ENCODE data around the gene CDC73. TPM values are rescaled to one million over a fixed set of nuclear protein-coding genes. Genes with fewer than 3 reads are reported as not detected.

CDC73 gene
- total and polyA plus RNA-seq, 2 of the 13 experiments (the other 11 are each of a cell fraction or from before 2014, with no cell fraction given): 20.2 to 26.3 TPM

DNA sequence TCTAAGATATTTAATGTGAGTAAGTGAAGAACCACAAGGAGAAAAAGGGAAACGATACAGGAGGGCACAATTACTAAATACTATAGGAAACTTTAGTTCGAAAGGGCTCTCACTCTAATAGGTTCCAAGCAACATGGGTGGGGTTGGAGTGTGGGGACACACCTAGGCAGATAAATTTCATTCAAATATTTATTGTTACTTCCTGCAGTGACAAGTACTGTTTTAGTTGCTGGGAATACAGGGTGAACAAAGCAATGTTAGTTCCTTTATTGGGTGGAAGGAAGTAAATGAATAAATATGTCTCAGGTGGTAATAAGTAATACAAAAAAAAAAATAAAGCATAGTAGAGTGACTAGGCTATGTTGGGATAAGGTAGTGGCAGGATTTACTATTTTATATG, 137.8 kb downstream of the CDC73 start (continued):
- TF ChIP-seq, protein P1, sequence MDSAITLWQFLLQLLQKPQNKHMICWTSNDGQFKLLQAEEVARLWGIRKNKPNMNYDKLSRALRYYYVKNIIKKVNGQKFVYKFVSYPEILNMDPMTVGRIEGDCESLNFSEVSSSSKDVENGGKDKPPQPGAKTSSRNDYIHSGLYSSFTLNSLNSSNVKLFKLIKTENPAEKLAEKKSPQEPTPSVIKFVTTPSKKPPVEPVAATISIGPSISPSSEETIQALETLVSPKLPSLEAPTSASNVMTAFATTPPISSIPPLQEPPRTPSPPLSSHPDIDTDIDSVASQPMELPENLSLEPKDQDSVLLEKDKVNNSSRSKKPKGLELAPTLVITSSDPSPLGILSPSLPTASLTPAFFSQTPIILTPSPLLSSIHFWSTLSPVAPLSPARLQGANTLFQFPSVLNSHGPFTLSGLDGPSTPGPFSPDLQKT (CRISPR knock-in tag; IDR thresholded peaks at IDR 0.05; ENCODE audit: borderline replicate concordance): no peak
- TF ChIP-seq, protein P2, sequence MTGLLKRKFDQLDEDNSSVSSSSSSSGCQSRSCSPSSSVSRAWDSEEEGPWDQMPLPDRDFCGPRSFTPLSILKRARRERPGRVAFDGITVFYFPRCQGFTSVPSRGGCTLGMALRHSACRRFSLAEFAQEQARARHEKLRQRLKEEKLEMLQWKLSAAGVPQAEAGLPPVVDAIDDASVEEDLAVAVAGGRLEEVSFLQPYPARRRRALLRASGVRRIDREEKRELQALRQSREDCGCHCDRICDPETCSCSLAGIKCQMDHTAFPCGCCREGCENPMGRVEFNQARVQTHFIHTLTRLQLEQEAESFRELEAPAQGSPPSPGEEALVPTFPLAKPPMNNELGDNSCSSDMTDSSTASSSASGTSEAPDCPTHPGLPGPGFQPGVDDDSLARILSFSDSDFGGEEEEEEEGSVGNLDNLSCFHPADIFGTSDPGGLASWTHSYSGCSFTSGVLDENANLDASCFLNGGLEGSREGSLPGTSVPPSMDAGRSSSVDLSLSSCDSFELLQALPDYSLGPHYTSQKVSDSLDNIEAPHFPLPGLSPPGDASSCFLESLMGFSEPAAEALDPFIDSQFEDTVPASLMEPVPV (CRISPR knock-in tag; IDR thresholded peaks at IDR 0.05): no peak
- TF ChIP-seq ZNF383 (CRISPR knock-in tag; IDR thresholded peaks at IDR 0.05; ENCODE audit: borderline replicate concordance) (no peak), PRPF4 (IDR thresholded peaks at IDR 0.05; ENCODE audit: low read depth, low read length, poor library complexity, severe bottlenecking) (no peak), ZIK1 (CRISPR knock-in tag; IDR thresholded peaks at IDR 0.05; ENCODE audit: borderline replicate concordance, low read depth) (no peak)

DNA sequence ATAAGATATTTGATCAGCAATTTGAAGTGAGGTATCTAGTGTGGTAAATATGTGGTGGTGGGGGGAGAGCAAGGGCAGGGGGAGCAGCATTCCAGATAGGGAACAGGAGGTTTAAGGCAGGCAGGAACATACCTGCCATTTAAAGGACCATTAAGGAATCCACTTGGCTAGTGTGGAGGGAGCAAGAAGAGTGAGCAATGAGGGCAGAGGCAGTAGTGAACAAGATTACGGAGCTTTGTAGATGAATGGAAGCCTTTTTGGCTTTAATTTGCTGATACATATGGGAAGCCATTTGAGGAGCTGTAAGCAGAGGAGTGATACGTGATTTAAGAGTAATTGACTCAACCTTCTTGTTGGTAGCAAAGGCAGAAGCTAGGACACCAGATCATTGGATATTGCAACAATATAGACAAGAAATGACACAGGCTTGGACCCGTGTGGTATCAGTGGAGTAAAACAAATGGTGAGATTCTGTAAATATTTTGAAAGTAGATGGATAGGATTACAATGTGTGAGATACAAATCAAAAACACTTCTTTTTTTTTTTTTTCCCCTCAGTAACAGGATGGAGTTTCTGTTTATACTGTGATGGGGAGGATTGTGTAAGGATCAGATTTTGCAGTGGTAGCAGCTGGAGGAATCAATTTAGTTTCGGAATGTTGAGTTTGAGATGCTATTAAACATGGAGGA, 138.4 kb downstream of the CDC73 start:
- 85% methylated on average over 4 of the region's 4 CpGs for WGBS (ENCODE audit: low lambda C conversion rate)
- Histone ChIP-seq H3K4me2 (ENCODE audit: low read depth, low read length) (no peak overlapping the region), H4K20me1 (ENCODE audit: insufficient read depth, low read length) (no peaks in the 10 kb centered on the region), H3K27ac (ENCODE audit: extremely low read length, insufficient read depth, low read length) (no peak overlapping the region), H3K4me3 (replicated peaks in 1 of 3; ENCODE audit: insufficient read depth in 1 of 3, low read depth in 2 of 3, low read length in 3 of 3) (no peak overlapping the region), H3K79me2 (ENCODE audit: insufficient read depth, low read length) (no peaks in the 10 kb centered on the region), H3K9me3 (ENCODE audit: low read length) (no peaks in the 10 kb centered on the region), H3K27me3 (ENCODE audit: control insufficient read depth in 1 of 2, insufficient read depth in 2 of 2, low read length in 2 of 2) (no peaks in the 10 kb centered on the region), H3K36me3 (replicated peaks in 1 of 2; ENCODE audit: control insufficient read depth in 1 of 2, insufficient read depth in 2 of 2, low read length in 2 of 2) (no peaks in the 10 kb centered on the region), H3K9ac (ENCODE audit: insufficient read depth, low read depth, low read length) (no peak overlapping the region), H3K4me1 (ENCODE audit: insufficient read depth, low read length) (no peaks in the 10 kb centered on the region), H2AFZ (ENCODE audit: low read length) (no peak overlapping the region)
- FAIRE-seq: no peak
- DNase-seq (ENCODE audit: low spot score): no peak
- BruUV-seq (replicated peaks): no TSS peak
- ChIA-PET CTCF (ENCODE audit: low intra/inter-chr PET ratio, low total read pairs) (no interaction called here), POLR2A (no interaction called here)
- in situ Hi-C loops (cut with HindIII; ENCODE audit: extremely low pct_ligation_motif_present, low pct_unique_long_range_greater_than_20kb): no loop called here
- TF ChIP-seq RBM22 (optimal IDR thresholded peaks at IDR 0.05; ENCODE audit: low read length) (peak; percentile 62), ZNF547 (CRISPR knock-in tag; IDR thresholded peaks at IDR 0.05) (no peak)
- ATAC-seq: no peak
- intact Hi-C loops (cut with micrococcal nuclease; ENCODE audit: unreplicated experiment): no loop called here

Data from HepG2 (cell line).